ENCODE results near the gene TMEM59.
"Not testable (repeated sequence)": the region's sequence is repeated elsewhere in the genome, so short reads cannot be mapped to it uniquely, and the experiment has no call there.

The TMEM59 gene

GRCh38 chr1:54052934-54053744 is at the start of gene TMEM59, which contains the start of gene TCEANC2:
TSS of gene TMEM59 (minus strand) at chr1:54053204. CDS start at chr1:54053188, 16 bp downstream.
TSS of gene TCEANC2 (plus strand) at chr1:54053608. CDS start at chr1:54054423, 815 bp downstream.
- H3K4me3 ChIP-seq (ENCODE audit: control insufficient read depth, low read depth, low read length), result peak within 1 kb of the TSS; percentile 70
- peak; percentile 96 for DNase-seq (ENCODE audit: low read depth)
- no peak for TF ChIP-seq CTCF (IDR thresholded peaks at IDR 0.05; ENCODE audit: control insufficient read depth, insufficient read depth, low read depth, low read length, missing control alignments)

GRCh38 chr1:54100500-54100899 is 47.5 kb upstream of the TMEM59 start:
- H3K4me3 ChIP-seq (ENCODE audit: control insufficient read depth, low read depth, low read length), result no peak overlapping the region
- DNase-seq (ENCODE audit: low read depth), result no peak
- TF ChIP-seq CTCF (IDR thresholded peaks at IDR 0.05; ENCODE audit: control insufficient read depth, insufficient read depth, low read depth, low read length, missing control alignments), result no peak

GRCh38 chr1:54099061-54099610 is 46.1 kb upstream of the TMEM59 start:
- no peak for DNase-seq (ENCODE audit: low read depth)
- H3K4me3 ChIP-seq (ENCODE audit: control insufficient read depth, low read depth, low read length), result no peak overlapping the region
- no peak for TF ChIP-seq CTCF (IDR thresholded peaks at IDR 0.05; ENCODE audit: control insufficient read depth, insufficient read depth, low read depth, low read length, missing control alignments)

GRCh38 chr1:54096877-54097240 is 43.9 kb upstream of the TMEM59 start:
- DNase-seq (ENCODE audit: low read depth), result no peak
- no peak overlapping the region for H3K4me3 ChIP-seq (ENCODE audit: control insufficient read depth, low read depth, low read length)
- TF ChIP-seq CTCF (IDR thresholded peaks at IDR 0.05; ENCODE audit: control insufficient read depth, insufficient read depth, low read depth, low read length, missing control alignments), result no peak

- H3K4me3 ChIP-seq (ENCODE audit: control insufficient read depth, low read depth, low read length), result no peak overlapping the region
- DNase-seq (ENCODE audit: low read depth), result no peak
- TF ChIP-seq CTCF (IDR thresholded peaks at IDR 0.05; ENCODE audit: control insufficient read depth, insufficient read depth, low read depth, low read length, missing control alignments), result no peak
Measured at GRCh38 chr1:54096227-54096876, 43.3 kb upstream of the TMEM59 start.

GRCh38 chr1:54095546-54096226 is 42.7 kb upstream of the TMEM59 start:
- TF ChIP-seq CTCF (IDR thresholded peaks at IDR 0.05; ENCODE audit: control insufficient read depth, insufficient read depth, low read depth, low read length, missing control alignments), result no peak
- DNase-seq (ENCODE audit: low read depth), result no peak
- H3K4me3 ChIP-seq (ENCODE audit: control insufficient read depth, low read depth, low read length), result no peak overlapping the region

GRCh38 chr1:54094730-54095105 is 41.7 kb upstream of the TMEM59 start:
- H3K4me3 ChIP-seq (ENCODE audit: control insufficient read depth, low read depth, low read length); DNase-seq (ENCODE audit: low read depth): not testable (repeated sequence)
